ENCODE data around the gene GLO1.

The GLO1 gene

GRCh38 chr6:38656896-38657295, 46.0 kb downstream of the GLO1 start:
- DNase-seq = no peak

GRCh38 chr6:38654263-38654662, 48.7 kb downstream of the GLO1 start:
- DNase-seq = no peak

- DNase-seq = no peak
These were observed 51.7 kb downstream of the GLO1 start for GRCh38 chr6:38651121-38651784.

- DNase-seq = no peak
These were observed 52.7 kb downstream of the GLO1 start for GRCh38 chr6:38650207-38650752.

- no peak for DNase-seq
These were observed 53.2 kb downstream of the GLO1 start for GRCh38 chr6:38649744-38650143.

- DNase-seq = no peak
These were observed 54.3 kb downstream of the GLO1 start for GRCh38 chr6:38648629-38649028.

- peak; percentile 59 for DNase-seq
These were observed 56.6 kb downstream of the GLO1 start for GRCh38 chr6:38646166-38646878.

- no peak for DNase-seq
These were observed 58.0 kb downstream of the GLO1 start for GRCh38 chr6:38644951-38645350.

GRCh38 chr6:38640216-38640909, 62.6 kb downstream of the GLO1 start:
- DNase-seq = no peak

- peak; percentile 75 for DNase-seq
These were observed 63.3 kb downstream of the GLO1 start, which contains the start of gene BTBD9 for GRCh38 chr6:38639498-38640215. TSS of gene BTBD9 (minus strand) at chr6:38639929.

- peak; percentile 9 for DNase-seq
These were observed 63.9 kb downstream of the GLO1 start for GRCh38 chr6:38638941-38639497.

- no peak for DNase-seq
These were observed 65.2 kb downstream of the GLO1 start for GRCh38 chr6:38637756-38638155.

- DNase-seq = no peak
These were observed 66.9 kb downstream of the GLO1 start for GRCh38 chr6:38636027-38636426.

GRCh38 chr6:38634518-38634917, 68.4 kb downstream of the GLO1 start:
- DNase-seq = no peak

- no peak for DNase-seq
These were observed 70.5 kb downstream of the GLO1 start for GRCh38 chr6:38632490-38632889.

GRCh38 chr6:38631186-38631783, 71.7 kb downstream of the GLO1 start:
- no peak for DNase-seq
